Measurements from ENCODE around the gene TMEM235. TPM values are rescaled to one million over a fixed set of nuclear protein-coding genes. Genes with fewer than 3 reads are reported as not detected.
A peak's percentile ranks its signal among the peaks of the same experiment; 100 is the strongest.

Gene TMEM235
- total and polyA plus RNA-seq, 5 donors = not detected

DNA sequence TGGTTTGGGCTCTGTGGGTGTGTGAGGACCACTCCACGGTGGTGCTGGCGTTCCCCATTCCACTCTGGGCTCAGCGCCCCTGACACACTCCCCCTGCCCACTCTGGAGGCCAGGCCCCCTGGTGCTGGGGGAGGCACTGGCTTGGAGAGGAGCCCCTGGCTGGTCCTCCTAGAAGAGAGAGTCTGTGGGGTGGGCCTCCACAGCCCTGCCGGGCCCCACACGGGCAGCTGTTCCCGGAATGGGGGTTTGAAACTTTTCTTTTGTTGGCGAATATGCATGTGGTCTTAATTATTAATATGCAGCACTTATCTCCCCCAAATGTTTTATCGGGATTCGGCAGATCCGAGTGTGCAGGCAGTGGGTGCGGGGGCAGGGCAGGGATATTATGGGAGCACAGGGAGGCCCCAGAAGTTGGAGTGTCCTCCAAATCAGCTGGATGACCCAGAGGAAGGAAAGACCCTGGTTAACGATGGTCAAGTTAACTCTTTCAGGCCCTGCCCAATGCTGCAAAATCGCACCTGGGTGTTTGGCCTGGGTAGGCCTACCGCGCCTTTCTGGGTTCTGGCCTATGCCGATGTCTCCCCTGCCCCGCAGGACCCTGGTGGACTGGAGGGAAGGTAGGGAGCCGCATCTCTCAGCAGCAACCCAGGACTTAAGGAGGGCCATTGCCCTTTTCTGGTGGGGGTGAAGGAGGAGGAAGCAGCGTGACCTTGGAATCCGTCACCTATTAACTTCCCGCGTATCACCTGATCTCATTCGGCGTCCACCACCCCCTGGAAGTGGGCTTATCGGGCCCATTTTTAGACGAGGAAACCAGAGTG is 36.0 kb downstream of the TMEM235 start:
- peak in 2 of 3 donors; percentile 26 to 45 for DNase-seq
- no peaks in the 10 kb centered on the region for H3K4me1 ChIP-seq (ENCODE audit: control insufficient read depth, insufficient read depth, low read length)
- intact Hi-C loops (cut with DNase I) = no loop called here

DNA sequence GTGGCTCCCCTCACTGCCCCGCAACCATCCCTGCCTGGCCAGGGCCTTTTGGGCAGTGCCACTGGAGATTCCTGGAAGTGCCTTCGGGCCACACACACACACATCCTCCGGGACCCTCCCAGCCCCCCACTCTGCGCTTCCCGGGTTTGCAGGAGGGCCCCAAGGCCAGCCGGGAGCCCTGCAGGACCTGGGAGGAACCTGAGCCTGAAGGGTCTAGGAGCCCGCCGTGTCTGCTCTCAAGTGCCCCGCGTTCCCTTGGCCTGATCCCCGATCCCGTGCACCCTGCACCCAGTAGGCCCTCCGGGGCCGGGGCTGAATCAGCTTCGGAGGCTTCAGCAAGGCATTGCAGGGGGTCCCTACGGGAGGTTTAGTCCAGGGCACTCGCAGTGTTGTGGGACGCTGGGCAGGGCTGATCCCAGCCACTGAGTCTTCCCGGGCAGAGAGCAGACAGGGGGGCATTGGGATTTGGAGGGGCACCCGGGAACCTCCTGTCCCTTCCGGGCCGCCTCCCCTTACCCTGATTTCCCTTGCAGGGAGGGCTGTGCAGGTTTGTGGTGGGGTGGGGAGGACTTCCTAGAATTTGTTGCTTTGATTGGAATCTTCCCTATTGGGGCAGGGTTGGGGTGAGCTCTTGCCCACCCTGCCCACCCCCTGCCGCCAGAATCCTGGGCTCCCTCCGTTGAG is 36.9 kb downstream of the TMEM235 start:
- intact Hi-C loops (cut with DNase I) = no loop called here
- Histone ChIP-seq H3K27me3 (ENCODE audit: control insufficient read depth, insufficient read depth) (no peaks in the 10 kb centered on the region), H3K4me1 (ENCODE audit: control insufficient read depth, insufficient read depth, low read length) (no peaks in the 10 kb centered on the region), H3K9me3 (ENCODE audit: control insufficient read depth, low read length) (no peaks in the 10 kb centered on the region), H3K27ac (ENCODE audit: low read length) (no peak overlapping the region), H3K4me3 (ENCODE audit: low read length) (no peak overlapping the region)
- WGBS = 70% methylated on average over 24 of the region's 24 CpGs
- DNase-seq (peak in 2 of 3 donors; percentile 38 to 49), ATAC-seq (no peak)

More for the DNA sequence above, 36.0 kb downstream of the TMEM235 start:
- Histone ChIP-seq H3K27me3 (ENCODE audit: control insufficient read depth, insufficient read depth) (no peaks in the 10 kb centered on the region), H3K9me3 (ENCODE audit: control insufficient read depth, low read length) (no peaks in the 10 kb centered on the region), H3K4me3 (ENCODE audit: low read length) (no peak overlapping the region), H3K27ac (ENCODE audit: low read length) (no peak overlapping the region)
- no peak for ATAC-seq
- 76% methylated on average over 26 of the region's 26 CpGs for WGBS

DNA sequence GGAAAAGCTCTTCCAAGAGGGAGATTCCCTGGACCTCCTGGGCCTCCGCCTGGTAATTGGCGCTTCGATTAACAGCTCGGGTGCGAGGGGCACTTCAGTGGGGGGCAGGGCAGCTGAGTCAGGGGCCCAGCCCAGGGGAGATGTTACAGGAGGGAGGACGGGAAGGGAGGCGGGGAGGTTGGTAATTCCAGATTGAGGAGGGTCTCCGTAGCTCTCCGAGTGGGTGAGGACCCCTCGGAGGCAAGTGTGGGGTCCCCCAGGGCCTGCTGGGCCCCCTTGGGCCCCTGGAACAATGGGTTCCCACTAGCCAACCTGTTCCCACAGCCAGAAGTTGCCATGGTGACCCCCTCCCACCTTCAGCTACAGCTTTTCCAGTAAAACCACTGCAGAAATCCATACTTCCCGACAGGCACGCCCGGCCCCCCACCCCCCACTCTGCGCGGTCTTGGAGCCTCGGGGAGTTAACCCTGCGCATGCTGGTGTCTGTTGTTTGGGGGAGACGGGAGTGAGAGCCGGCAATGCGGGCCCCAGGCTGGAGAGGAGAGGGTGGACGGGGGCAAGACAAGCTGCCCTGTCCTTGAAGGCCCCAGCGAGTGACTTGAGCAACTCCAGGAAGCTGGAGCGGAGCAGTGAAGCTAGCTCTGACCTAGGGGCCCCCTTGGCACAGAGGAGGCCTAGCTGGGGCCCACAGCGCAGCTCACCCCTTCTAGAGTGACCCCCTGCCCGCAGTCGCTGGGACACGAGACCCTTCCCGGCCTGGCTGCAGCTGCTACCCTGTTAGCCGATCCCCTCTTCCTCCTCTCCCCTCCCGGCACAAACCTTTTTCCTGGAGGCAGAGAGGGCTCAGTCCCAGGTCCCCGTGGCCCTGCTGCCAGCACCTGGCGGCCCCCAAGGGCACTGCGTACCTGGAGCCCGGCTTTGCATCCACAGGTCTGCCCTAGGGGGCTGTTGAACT is 37.8 kb downstream of the TMEM235 start:
- 51% methylated on average over 34 of the region's 34 CpGs for WGBS

DNA sequence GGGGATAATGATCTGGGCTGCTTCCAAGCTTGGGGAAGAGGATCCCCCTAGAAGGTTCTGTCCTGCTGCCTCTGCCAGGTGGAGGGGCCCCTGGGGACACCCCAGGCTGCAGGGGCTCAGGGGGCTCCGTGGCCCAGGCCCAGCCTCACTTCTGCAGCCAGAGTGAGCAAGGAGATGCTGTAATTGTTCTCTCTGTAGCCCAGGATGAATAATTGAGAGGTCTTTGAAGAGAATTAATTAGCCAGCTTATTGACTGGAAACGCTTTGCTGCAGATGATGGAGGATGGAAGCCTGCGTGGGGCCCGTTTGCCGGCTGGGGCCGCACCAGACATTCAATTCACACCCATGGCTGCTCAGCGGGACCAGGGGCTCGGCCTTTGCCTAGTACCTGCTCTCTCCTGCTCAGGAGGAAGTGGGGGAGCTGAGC is 38.5 kb downstream of the TMEM235 start:
- no peak overlapping the region for H3K27ac ChIP-seq (ENCODE audit: low read length)
- ATAC-seq (no peak), DNase-seq (no peak)
- WGBS = 87% methylated on average over 8 of the region's 8 CpGs
- intact Hi-C loops (cut with DNase I) = no loop called here
- no peaks in the 10 kb centered on the region for H3K9me3 ChIP-seq (ENCODE audit: control insufficient read depth, low read length)
- H3K27me3 ChIP-seq (ENCODE audit: control insufficient read depth, insufficient read depth) = no peaks in the 10 kb centered on the region
- no peak overlapping the region for H3K4me3 ChIP-seq (ENCODE audit: low read length)
- H3K4me1 ChIP-seq (ENCODE audit: control insufficient read depth, insufficient read depth, low read length) = no peaks in the 10 kb centered on the region

More for the DNA sequence above, 37.8 kb downstream of the TMEM235 start:
- H3K27ac ChIP-seq (ENCODE audit: low read length) = no peak overlapping the region
- no peaks in the 10 kb centered on the region for H3K27me3 ChIP-seq (ENCODE audit: control insufficient read depth, insufficient read depth)
- peak in 2 of 3 donors; percentile 44 to 49 for DNase-seq
- H3K9me3 ChIP-seq (ENCODE audit: control insufficient read depth, low read length) = no peaks in the 10 kb centered on the region
- ATAC-seq = peak in 1 of 2 donors; percentile 10
- intact Hi-C loops (cut with DNase I) = no loop called here
- no peak overlapping the region for H3K4me3 ChIP-seq (ENCODE audit: low read length)
- H3K4me1 ChIP-seq (ENCODE audit: control insufficient read depth, insufficient read depth, low read length) = no peaks in the 10 kb centered on the region

DNA sequence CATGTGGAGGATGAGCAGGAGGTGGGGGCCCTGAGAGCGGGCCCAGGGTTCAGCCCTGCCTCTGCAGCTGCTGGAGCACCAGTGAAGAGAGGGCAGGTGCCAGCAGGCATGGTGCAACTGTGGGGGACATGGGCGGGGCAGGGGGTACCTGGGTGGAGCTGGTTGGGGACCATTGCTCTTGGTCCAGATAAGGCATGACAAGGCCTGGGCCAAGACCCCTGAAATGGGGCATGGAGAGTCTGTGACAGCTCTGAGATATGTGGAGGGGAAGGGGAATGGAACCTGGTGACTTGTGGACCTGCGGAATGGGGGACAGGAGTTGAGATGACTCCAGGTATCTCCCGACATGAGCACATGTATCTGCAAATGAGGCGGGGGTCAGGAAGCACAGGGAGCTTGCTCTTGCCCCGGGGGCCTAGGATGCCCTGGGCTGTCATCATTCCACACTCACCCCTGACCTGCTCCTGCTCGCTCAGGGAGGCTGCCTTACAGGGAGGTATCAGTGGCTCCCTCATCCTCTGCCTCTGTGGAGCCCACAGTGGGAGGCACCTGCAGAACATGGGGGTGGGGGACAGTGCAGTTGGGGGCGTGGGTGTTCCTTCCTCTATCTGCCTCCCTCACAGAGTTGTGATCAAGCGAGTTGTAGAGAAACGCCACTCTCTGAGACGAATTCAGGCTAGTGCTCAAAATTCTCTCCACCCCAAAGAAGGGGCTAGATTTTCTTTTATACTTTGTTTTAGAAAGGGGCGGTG is 40.2 kb downstream of the TMEM235 start:
- intact Hi-C loops (cut with DNase I) = no loop called here
- H3K27me3 ChIP-seq (ENCODE audit: control insufficient read depth, insufficient read depth) = no peaks in the 10 kb centered on the region
- 72% methylated on average over 12 of the region's 12 CpGs for WGBS
- H3K4me1 ChIP-seq (ENCODE audit: control insufficient read depth, insufficient read depth, low read length) = no peaks in the 10 kb centered on the region
- ATAC-seq (no peak), DNase-seq (peak in 2 of 3 donors; percentile 37 to 55)
- H3K4me3 ChIP-seq (ENCODE audit: low read length) = no peak overlapping the region
- no peak overlapping the region for H3K27ac ChIP-seq (ENCODE audit: low read length)
- H3K9me3 ChIP-seq (ENCODE audit: control insufficient read depth, low read length) = no peaks in the 10 kb centered on the region

DNA sequence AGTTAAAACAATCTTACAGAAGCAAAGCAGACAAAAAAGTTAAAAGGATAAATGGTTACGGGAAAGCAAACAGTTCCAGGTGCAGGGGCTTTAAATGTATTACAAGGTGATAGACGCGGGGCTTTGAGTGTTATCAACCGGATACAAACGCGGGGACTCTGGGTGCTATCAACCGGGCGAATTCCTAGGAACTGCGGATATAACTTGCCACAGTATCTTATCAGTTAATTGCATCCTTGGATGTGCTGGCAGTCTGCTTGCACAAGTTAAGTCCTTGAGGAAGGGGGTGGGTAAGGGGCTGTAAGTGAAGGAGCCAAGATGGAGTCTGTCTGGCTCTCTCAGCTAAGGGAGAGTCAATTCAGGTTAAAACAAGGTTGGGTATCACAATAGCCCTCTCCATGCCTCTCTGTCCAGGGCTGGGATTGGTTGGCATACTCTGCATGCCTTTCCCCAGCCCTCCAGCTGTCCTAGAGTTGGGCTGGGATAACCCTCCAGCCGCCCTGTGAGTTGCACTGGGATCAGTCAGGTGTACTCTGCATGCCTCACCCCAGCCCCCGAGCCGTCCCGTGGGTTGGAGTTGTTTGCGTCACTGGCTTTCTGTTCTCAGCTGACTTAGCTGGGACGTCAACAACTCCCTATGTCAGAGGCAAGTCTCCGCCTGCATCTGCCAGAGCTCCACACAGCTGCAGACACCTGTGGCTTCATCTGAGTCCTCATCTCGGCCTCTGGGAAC is 40.9 kb downstream of the TMEM235 start:
- 21% methylated on average over 17 of the region's 17 CpGs for WGBS
- Histone ChIP-seq H3K27me3 (ENCODE audit: control insufficient read depth, insufficient read depth) (no peaks in the 10 kb centered on the region), H3K27ac (ENCODE audit: low read length) (no peak overlapping the region), H3K9me3 (ENCODE audit: control insufficient read depth, low read length) (no peaks in the 10 kb centered on the region), H3K4me3 (ENCODE audit: low read length) (no peak overlapping the region), H3K4me1 (ENCODE audit: control insufficient read depth, insufficient read depth, low read length) (no peaks in the 10 kb centered on the region)
- DNase-seq (peak in 2 of 3 donors; percentile 59 to 70), ATAC-seq (peak; percentile 44 to 69)
- intact Hi-C loops (cut with DNase I) = no loop called here

DNA sequence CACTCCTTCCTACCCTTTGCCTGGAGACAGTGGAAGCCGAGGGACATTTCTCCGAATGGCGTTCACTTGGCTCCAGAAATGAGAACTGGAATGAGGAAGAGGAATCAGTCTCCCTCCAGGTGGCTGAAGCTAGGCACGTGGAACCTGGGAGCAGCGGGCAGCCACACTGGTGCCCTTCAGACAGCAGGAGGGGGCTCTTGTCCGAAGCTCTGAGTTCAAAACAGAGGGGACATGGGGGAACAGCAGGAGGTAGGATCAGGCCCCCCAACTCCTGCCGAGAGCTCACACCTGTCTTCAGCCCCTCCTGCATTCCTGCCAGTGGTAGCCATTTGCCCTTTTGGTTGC is 41.5 kb downstream of the TMEM235 start:
- no peak overlapping the region for H3K4me3 ChIP-seq (ENCODE audit: low read length)
- no peaks in the 10 kb centered on the region for H3K27me3 ChIP-seq (ENCODE audit: control insufficient read depth, insufficient read depth)
- ATAC-seq = no peak
- no peak for DNase-seq
- WGBS = 51% methylated on average over 7 of the region's 7 CpGs
- H3K4me1 ChIP-seq (ENCODE audit: control insufficient read depth, insufficient read depth, low read length) = no peaks in the 10 kb centered on the region
- intact Hi-C loops (cut with DNase I) = no loop called here
- no peak overlapping the region for H3K27ac ChIP-seq (ENCODE audit: low read length)
- no peaks in the 10 kb centered on the region for H3K9me3 ChIP-seq (ENCODE audit: control insufficient read depth, low read length)

DNA sequence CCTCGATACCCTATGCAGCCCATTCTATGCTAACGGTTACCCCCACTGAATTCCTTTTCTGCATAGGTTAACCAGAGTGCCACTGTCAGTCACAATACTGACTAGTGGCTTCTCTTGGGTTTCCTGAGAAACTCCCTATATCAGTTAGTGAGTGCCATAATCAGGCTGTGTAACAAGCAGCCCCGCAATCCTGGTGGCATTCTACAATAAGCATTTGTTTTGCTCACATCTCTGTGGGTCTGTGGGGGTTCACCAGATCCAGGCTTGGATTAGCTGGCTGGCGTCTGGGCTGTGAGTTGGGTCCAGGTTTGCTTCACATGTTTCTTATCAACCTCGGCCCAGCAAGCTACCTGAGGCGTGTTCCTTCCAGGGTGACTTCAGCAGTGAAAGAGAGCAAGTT is 42.4 kb downstream of the TMEM235 start:
- intact Hi-C loops (cut with DNase I) = no loop called here
- Histone ChIP-seq H3K4me1 (ENCODE audit: control insufficient read depth, insufficient read depth, low read length) (no peaks in the 10 kb centered on the region), H3K27ac (ENCODE audit: low read length) (no peak overlapping the region), H3K9me3 (ENCODE audit: control insufficient read depth, low read length) (no peaks in the 10 kb centered on the region), H3K27me3 (ENCODE audit: control insufficient read depth, insufficient read depth) (no peaks in the 10 kb centered on the region), H3K4me3 (ENCODE audit: low read length) (no peak overlapping the region)
- DNase-seq (no peak), ATAC-seq (no peak)
- 94% methylated on average over 6 of the region's 6 CpGs for WGBS

DNA sequence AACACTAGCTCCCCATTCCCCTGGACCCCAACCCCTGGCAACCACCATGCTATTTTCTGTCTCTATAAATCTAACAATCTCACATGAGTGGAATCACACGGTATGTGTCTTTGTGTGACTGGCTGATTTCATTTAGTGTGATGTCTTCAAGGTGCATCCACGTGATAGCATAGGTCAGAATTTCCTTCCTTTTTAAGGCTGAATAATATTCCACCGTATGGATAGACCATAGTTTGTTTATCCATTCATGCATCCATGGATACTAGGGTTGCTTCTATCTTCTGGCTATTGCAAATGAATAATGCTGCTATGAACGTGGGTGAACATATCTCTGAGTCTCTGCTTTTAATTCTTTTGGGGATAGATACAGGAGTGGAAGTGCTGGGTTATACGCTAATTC is 43.9 kb downstream of the TMEM235 start:
- intact Hi-C loops (cut with DNase I) = no loop called here
- Histone ChIP-seq H3K4me3 (ENCODE audit: low read length) (no peak overlapping the region), H3K27me3 (ENCODE audit: control insufficient read depth, insufficient read depth) (no peaks in the 10 kb centered on the region), H3K9me3 (ENCODE audit: control insufficient read depth, low read length) (no peaks in the 10 kb centered on the region), H3K4me1 (ENCODE audit: control insufficient read depth, insufficient read depth, low read length) (no peaks in the 10 kb centered on the region), H3K27ac (ENCODE audit: low read length) (no peak overlapping the region)
- DNase-seq (no peak), ATAC-seq (no peak)
- 90% methylated on average over 5 of the region's 5 CpGs for WGBS

Measured in right cardiac atrium (tissue), 5 donors.